Fibroblast of lung (primary cell): Measurements from ENCODE around the gene ZNF407.

Experiments used
- EZH2 ChIP-seq: IDR thresholded peaks from 2 replicates; pipeline ENCODE4 v1.5.1; 2012; ENCODE audit warnings: low read length, control low read depth, mild to moderate bottlenecking; ENCODE audit errors: missing control alignments
- TF ChIP-seq, protein P1 (sequence below), 2 donors: IDR thresholded peaks in 1 of 2; conservative IDR thresholded peaks in 1 of 2; 1 replicate in 1 of 2; 2 replicates in 1 of 2; pipeline ENCODE4 v1.5.1; 2011 to 2012; ENCODE audit warnings: low read length in 2 of 2, control low read depth in 1 of 2, inconsistent platforms in 1 of 2, low read depth in 1 of 2, mild to moderate bottlenecking in 1 of 2

DNA sequence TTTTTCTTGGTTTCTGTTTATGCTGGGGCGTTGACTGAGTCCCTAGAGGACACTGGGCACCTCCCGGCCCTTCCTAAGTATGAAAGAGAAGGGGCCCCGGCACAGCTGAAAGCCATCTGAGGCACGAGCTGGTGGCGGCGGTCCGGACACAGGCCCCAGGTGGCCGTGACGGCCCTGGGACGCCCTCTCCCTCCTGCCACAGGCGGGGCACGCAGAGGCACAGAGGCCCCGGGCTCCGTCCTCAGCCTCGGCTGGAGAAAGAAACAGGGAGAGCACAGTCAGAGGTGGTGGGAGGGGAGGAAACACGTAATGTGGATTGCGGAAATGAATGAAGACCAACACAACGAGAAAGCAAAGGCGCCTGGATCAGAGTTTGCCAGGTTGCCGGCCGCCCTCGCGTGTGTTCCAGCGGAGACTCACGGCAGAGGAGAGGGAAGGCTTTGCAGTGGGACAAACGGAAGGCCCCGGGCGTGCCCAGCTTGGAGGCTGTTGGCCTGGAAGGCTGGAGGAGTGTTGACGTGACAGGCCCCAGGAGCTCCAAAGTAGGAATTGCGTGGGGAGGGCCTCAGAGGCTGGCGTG lies 492.2 kb downstream of the ZNF407 start:
- TF ChIP-seq, protein P1, sequence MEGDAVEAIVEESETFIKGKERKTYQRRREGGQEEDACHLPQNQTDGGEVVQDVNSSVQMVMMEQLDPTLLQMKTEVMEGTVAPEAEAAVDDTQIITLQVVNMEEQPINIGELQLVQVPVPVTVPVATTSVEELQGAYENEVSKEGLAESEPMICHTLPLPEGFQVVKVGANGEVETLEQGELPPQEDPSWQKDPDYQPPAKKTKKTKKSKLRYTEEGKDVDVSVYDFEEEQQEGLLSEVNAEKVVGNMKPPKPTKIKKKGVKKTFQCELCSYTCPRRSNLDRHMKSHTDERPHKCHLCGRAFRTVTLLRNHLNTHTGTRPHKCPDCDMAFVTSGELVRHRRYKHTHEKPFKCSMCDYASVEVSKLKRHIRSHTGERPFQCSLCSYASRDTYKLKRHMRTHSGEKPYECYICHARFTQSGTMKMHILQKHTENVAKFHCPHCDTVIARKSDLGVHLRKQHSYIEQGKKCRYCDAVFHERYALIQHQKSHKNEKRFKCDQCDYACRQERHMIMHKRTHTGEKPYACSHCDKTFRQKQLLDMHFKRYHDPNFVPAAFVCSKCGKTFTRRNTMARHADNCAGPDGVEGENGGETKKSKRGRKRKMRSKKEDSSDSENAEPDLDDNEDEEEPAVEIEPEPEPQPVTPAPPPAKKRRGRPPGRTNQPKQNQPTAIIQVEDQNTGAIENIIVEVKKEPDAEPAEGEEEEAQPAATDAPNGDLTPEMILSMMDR (conservative IDR thresholded peaks at IDR 0.05 in 1 of 2, IDR thresholded peaks at IDR 0.05 in 1 of 2; ENCODE audit: low read depth in 1 of 2, low read length in 2 of 2) = no peak
- TF ChIP-seq EZH2 = no peak
